ENCODE results near the gene GRK5. TPM values are rescaled to one million over a fixed set of nuclear protein-coding genes. Genes with fewer than 3 reads are reported as not detected.
A peak's percentile ranks its signal among the peaks of the same experiment; 100 is the strongest.

Gene GRK5
- total RNA-seq, 1 donor from 2014 or later = 4.3 TPM

- no peaks in the 10 kb centered on the region for H3K27me3 ChIP-seq
- Mint-ChIP-seq H3K27ac (peak overlapping the region; percentile 19), H3K4me3 (no peak overlapping the region)
These were observed 113.6 kb downstream of the GRK5 start for GRCh38 chr10:119320981-119321380.

GRCh38 chr10:119323085-119324016 lies 116.0 kb downstream of the GRK5 start:
- Mint-ChIP-seq H3K4me1 (peaks cover 52% of the 10 kb centered on the region), H3K36me3 (no peaks in the 10 kb centered on the region), H3K27ac (peak overlapping the region; percentile 9), H3K4me3 (no peak overlapping the region), H3K9me3 (no peaks in the 10 kb centered on the region), H3K27me3 (ENCODE audit: insufficient read depth, low read depth) (peaks cover 7% of the 10 kb centered on the region)
- H3K4me1 ChIP-seq = peaks cover 33% of the 10 kb centered on the region
- no peaks in the 10 kb centered on the region for H3K27me3 ChIP-seq
- H3K27ac ChIP-seq = no peak overlapping the region
- H4K20me1 ChIP-seq (ENCODE audit: low read depth) = no peaks in the 10 kb centered on the region
- no peak for TF ChIP-seq EZH2 (IDR thresholded peaks at IDR 0.05)
- no peak for TF ChIP-seq CTCF (IDR thresholded peaks at IDR 0.05)
- TF ChIP-seq EZH2phosphoT487 (IDR thresholded peaks at IDR 0.05) = no peak
- no peak overlapping the region for H3K9ac ChIP-seq
- no peaks in the 10 kb centered on the region for H3K36me3 ChIP-seq
- H3K79me2 ChIP-seq (ENCODE audit: low read depth) = no peaks in the 10 kb centered on the region
- DNase-seq (ENCODE audit: low spot score) = no peak
- H3K9me3 ChIP-seq (ENCODE audit: low read depth) = no peaks in the 10 kb centered on the region
- no peak overlapping the region for H3K4me2 ChIP-seq
- peaks cover 9% of the 10 kb centered on the region for H3F3A ChIP-seq (ENCODE audit: low read depth)
- no peak overlapping the region for H2AFZ ChIP-seq (replicated peaks)
- H3K4me3 ChIP-seq = no peak overlapping the region

More at GRCh38 chr10:119320981-119321380, 113.6 kb downstream of the GRK5 start:
- H3K27ac ChIP-seq = no peak overlapping the region
- H3K9me3 ChIP-seq (ENCODE audit: low read depth) = no peaks in the 10 kb centered on the region
- peaks cover 32% of the 10 kb centered on the region for H3F3A ChIP-seq (ENCODE audit: low read depth)
- no peak overlapping the region for H3K9ac ChIP-seq
- Mint-ChIP-seq H3K9me3 (no peaks in the 10 kb centered on the region), H3K27me3 (ENCODE audit: insufficient read depth, low read depth) (peaks cover 10% of the 10 kb centered on the region), H3K36me3 (no peaks in the 10 kb centered on the region), H3K4me1 (peaks cover 66% of the 10 kb centered on the region)
- no peak overlapping the region for H3K4me2 ChIP-seq
- peaks cover 49% of the 10 kb centered on the region for H3K4me1 ChIP-seq
- no peak for TF ChIP-seq CTCF (IDR thresholded peaks at IDR 0.05)
- TF ChIP-seq EZH2phosphoT487 (IDR thresholded peaks at IDR 0.05) = no peak
- TF ChIP-seq EZH2 (IDR thresholded peaks at IDR 0.05) = no peak
- no peak overlapping the region for H2AFZ ChIP-seq (replicated peaks)
- no peak overlapping the region for H3K4me3 ChIP-seq
- H3K36me3 ChIP-seq = no peaks in the 10 kb centered on the region
- no peaks in the 10 kb centered on the region for H3K79me2 ChIP-seq (ENCODE audit: low read depth)
- no peaks in the 10 kb centered on the region for H4K20me1 ChIP-seq (ENCODE audit: low read depth)
- DNase-seq (ENCODE audit: low spot score) = no peak

- Mint-ChIP-seq H3K27me3 (ENCODE audit: insufficient read depth, low read depth) (peaks cover 4% of the 10 kb centered on the region), H3K4me3 (no peak overlapping the region), H3K27ac (no peak overlapping the region), H3K4me1 (peaks cover 38% of the 10 kb centered on the region), H3K9me3 (no peaks in the 10 kb centered on the region), H3K36me3 (no peaks in the 10 kb centered on the region)
- no peaks in the 10 kb centered on the region for H3K36me3 ChIP-seq
- H3K4me1 ChIP-seq = peaks cover 18% of the 10 kb centered on the region
- H2AFZ ChIP-seq (replicated peaks) = no peak overlapping the region
- no peaks in the 10 kb centered on the region for H3F3A ChIP-seq (ENCODE audit: low read depth)
- no peak for DNase-seq (ENCODE audit: low spot score)
- no peaks in the 10 kb centered on the region for H4K20me1 ChIP-seq (ENCODE audit: low read depth)
- no peak overlapping the region for H3K9ac ChIP-seq
- no peak overlapping the region for H3K4me2 ChIP-seq
- no peaks in the 10 kb centered on the region for H3K9me3 ChIP-seq (ENCODE audit: low read depth)
- no peak overlapping the region for H3K4me3 ChIP-seq
- no peaks in the 10 kb centered on the region for H3K79me2 ChIP-seq (ENCODE audit: low read depth)
- H3K27me3 ChIP-seq = no peaks in the 10 kb centered on the region
- no peak for TF ChIP-seq EZH2phosphoT487 (IDR thresholded peaks at IDR 0.05)
- TF ChIP-seq CTCF (IDR thresholded peaks at IDR 0.05) = no peak
- TF ChIP-seq EZH2 (IDR thresholded peaks at IDR 0.05) = no peak
- no peak overlapping the region for H3K27ac ChIP-seq
These were observed 117.8 kb downstream of the GRK5 start for GRCh38 chr10:119325131-119325530.
